Ovary (tissue), 3 donors: ENCODE data around the gene AVL9.

Experiments used
- CTCF ChIP-seq, 3 donors: fragments of 450-650 bp in 2 of 3; fragments of 200-600 bp in 1 of 3; IDR thresholded peaks; one replicate each; pipeline versions ENCODE4 v1.5.1 to v1.8.0; 2016 to 2022; ENCODE audit warnings: antibody characterized with exemption in 3 of 3, mild to moderate bottlenecking in 1 of 3
- EP300 ChIP-seq: sonication (generic); formaldehyde crosslinking; IDR thresholded peaks from one replicate; pipeline ENCODE4 v1.6.1; 2017; ENCODE audit warnings: antibody characterized with exemption
- POLR2A ChIP-seq: fragments of 450-650 bp; IDR thresholded peaks from one replicate; pipeline ENCODE4 v1.6.1; 2017; ENCODE audit warnings: antibody characterized with exemption, mild to moderate bottlenecking, moderate library complexity
- donor health status: DM: no; HTN: no; CAD: no.

DNA sequence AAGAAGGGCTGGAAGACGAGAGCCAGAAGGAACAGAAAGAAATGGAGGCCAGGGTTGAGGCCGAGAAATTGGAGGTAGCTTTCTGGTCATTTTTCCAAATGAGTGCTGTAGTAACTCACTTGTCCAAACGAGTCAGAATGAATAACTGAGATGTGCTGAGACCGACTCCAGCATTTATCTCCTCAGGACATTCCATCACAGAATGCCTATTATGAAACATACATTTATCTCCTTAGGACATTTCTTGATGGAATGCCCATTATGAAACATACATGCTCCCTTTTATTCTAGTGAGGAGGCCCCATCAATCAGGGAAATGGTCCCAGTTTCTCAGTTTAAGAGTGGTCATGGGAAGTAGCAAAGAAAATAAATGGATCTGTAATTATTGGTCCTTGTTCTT is 16.5 kb downstream of the AVL9 start:
- TF ChIP-seq CTCF (IDR thresholded peaks at IDR 0.05) (no peak), POLR2A (no peak), EP300 (no peak)
